GM18873 (cell line): ENCODE measurements around the gene METTL9.

Experiments
- ATAC-seq: cut with Tn5 transposase; IDR thresholded peaks from one replicate; pipeline ENCODE4 v1.9.1; 2021; ENCODE audit warnings: mild to moderate bottlenecking, moderate library complexity, moderate number of reproducible peaks; ENCODE audit not compliant: unreplicated experiment, low FRiP score

Gene METTL9

DNA sequence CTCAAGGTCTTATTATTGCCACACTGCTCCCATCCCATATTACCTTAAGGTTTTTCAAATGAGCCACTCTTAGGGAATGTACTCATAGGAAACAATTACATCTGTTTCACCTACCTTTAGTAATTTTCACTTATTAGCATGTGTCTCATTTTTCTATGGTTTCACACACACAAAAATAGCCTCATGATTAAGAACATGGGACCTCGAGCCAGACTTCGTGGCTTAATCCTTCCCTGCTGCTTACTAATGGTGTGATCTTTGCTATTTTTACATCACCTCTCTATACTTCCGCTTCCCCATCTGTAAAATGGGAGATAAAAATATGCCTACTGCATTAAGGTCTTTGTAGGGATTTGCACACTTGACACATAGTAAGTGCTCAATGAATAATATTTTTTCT is 102.9 kb downstream of the METTL9 start:
- ATAC-seq, result no peak

DNA sequence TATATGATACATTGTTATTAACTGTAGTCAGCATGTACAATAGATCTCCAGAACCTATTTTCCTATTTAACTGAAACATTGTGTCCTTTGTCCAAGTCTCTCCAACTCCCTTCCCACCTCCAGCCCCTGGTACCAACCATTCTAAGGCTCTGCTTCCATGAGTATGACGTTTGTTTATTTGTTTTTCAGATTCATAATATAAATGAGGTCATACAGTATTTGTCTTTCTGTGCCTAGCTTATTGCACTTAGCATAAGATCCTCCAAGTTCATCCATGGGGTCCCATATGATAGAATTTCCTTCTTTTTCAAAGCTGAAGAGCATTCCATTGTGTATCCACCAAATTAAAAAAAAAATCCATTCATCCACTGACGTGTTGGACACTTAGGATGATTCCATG is 103.8 kb downstream of the METTL9 start:
- no peak for ATAC-seq

DNA sequence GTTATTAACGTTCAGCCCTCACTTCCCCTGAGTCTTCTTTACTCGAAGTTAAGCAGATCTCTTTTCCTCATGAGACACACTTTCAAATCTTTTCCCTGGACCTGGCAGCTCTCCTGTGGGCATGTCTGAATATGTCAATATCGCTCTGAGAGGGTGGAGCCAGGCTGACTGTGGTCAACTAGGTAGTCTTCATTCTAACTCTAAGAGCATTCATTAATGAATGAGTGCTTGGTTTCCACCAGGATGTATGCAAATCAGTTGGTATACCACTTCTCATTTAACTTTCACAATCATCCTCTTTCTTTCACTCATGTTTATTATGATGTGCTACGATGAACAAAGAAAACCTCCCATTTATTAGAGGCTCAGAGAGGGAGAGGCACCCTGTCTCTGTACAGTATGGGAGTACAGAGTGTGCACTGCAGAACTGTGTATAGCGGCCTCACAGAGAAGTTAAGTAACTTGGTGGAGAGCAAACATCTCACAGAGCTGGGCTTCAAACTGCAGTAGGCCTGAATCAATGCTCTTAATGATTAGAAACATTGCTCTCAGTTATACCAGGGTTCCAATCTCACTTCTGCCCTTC is 104.3 kb downstream of the METTL9 start:
- ATAC-seq, result no peak

DNA sequence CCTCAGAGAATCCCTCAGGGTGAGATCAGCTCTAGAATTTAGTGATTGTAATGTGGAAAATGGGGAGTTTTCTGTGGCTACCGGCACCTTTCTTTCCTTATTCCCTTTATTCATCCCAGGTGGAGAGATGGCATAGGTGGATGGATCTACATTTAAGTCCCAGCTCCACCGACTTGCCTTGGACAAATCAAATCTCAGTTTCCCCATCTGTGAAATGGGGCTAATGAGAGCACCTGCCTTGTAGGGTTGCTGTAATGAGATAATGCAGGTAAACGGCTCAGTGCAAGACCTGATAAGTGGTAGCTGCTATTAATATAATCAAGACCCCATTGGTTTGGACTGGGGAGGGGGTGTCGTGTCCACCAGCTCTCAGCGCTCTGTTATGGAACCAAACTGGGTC is 104.9 kb downstream of the METTL9 start:
- ATAC-seq, result no peak

DNA sequence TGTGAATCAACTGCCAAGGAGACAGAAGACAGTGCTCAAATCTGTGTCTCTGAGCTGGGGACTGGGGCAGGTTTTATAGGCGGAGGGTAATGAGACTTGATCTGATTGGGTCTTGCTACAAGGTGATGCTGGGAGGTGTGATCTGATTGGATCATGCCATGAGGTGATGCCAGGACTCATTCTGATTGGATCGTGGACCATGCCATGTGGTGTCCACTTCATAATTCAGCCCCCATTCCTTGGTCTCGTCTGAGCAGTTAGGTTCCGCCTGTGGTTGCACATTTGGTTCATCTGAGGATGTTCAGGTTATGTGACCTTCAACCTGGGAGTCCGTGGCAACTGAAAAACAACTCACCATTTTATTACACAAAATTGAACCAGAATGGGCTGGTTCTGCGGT is 105.4 kb downstream of the METTL9 start:
- ATAC-seq, result no peak
